Suprapubic skin (tissue), 3 donors: ENCODE data around the gene SLC24A4.

Experiments used
- CTCF ChIP-seq, 2 donors: fragments of 200-600 bp in 1 of 2; fragments of 450-650 bp in 1 of 2; sonication (generic) in 1 of 2; IDR thresholded peaks; one replicate each; pipeline ENCODE4 v1.5.1; 2016 to 2019; ENCODE audit warnings: antibody characterized with exemption in 2 of 2, mild to moderate bottlenecking in 1 of 2, moderate library complexity in 1 of 2
- EP300 ChIP-seq: sonication (generic); formaldehyde crosslinking; IDR thresholded peaks from one replicate; pipeline ENCODE4 v1.6.1; 2017; ENCODE audit warnings: antibody characterized with exemption
- POLR2A ChIP-seq, 2 donors: fragments of 450-650 bp; IDR thresholded peaks; one replicate each; pipeline ENCODE4 v1.6.1; 2017; ENCODE audit warnings: antibody characterized with exemption in 2 of 2, mild to moderate bottlenecking in 2 of 2, moderate library complexity in 2 of 2

DNA sequence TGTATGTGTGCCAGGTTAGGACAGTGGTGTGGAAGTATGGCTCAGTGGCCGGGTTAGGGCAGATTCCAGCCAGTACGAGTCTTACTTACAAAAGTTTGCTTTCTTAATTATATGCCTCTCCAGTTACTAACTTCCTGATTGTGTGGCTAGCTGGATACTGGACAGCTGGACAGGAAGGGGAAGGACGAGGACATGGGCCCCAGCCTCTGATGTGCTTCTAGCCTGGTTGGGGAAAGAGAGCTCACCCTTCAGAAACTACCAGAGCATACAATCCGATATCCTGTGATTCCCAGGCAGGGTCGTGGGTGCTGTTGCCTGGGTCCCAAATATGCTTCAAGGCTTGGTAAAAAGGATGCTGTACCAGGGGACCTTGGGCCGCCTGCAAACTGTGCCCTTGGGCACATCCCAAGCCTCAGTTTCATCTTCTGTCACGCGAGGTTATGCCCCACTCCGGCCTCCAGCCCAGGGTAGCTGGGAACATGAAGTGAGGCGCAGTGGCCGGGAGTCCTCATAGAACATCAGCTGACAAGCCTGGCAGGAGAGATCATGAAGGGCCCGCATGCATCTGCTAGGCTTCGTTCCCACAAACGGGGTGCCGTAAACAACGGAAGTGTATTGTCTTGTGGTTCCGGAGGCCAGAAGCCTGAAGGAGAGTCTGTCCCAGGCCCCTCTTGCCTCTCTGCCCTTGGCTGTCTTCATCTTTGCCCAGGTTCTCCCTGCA, 167.4 kb downstream of the SLC24A4 start:
- TF ChIP-seq CTCF (IDR thresholded peaks at IDR 0.05) (no peak), POLR2A (IDR thresholded peaks at IDR 0.05) (no peak), EP300 (no peak)
